Astrocyte of the cerebellum (primary cell): ENCODE data around the gene RNF208.

Source experiments
- DNase-seq: peaks from one replicate; pipeline ENCODE4 v3.0.0-alpha.2; 2011; ENCODE audit warnings: low read depth
- H3K4me3 ChIP-seq: 2 replicates; pipeline ENCODE4 v1.5.1; 2011; ENCODE audit warnings: mild to moderate bottlenecking, low read depth, low read length, moderate library complexity
- CTCF ChIP-seq: IDR thresholded peaks from 2 replicates; pipeline ENCODE4 v1.5.1; 2012; ENCODE audit warnings: low read length, low read depth, moderate library complexity, mild to moderate bottlenecking; ENCODE audit errors: missing control alignments
- in situ Hi-C: cut with HindIII; loops from 2 replicates; pipeline ENCODE4 v1.10.0; 2017; ENCODE audit warnings: low sequenced_read_pairs

Gene RNF208

GRCh38 chr9:137185921-137186320, 36.1 kb downstream of the RNF208 start:
- TF ChIP-seq CTCF: no peak
- no peak for DNase-seq
- in situ Hi-C loops: no loop called here
- no peak overlapping the region for H3K4me3 ChIP-seq

GRCh38 chr9:137184881-137185660, 37.0 kb downstream of the RNF208 start:
- no peak overlapping the region for H3K4me3 ChIP-seq
- no peak for TF ChIP-seq CTCF
- in situ Hi-C loops: no loop called here
- DNase-seq: no peak

- no peak for TF ChIP-seq CTCF
- no peak overlapping the region for H3K4me3 ChIP-seq
- in situ Hi-C loops: no loop called here
- DNase-seq: no peak
Observed at GRCh38 chr9:137183980-137184595, 38.0 kb downstream of the RNF208 start.

GRCh38 chr9:137182836-137183235, 39.2 kb downstream of the RNF208 start:
- no peak for DNase-seq
- no peak for TF ChIP-seq CTCF
- in situ Hi-C loops: no loop called here
- no peak overlapping the region for H3K4me3 ChIP-seq

- no peak for TF ChIP-seq CTCF
- in situ Hi-C loops: no loop called here
- no peak overlapping the region for H3K4me3 ChIP-seq
- no peak for DNase-seq
Observed at GRCh38 chr9:137181680-137182079, 40.4 kb downstream of the RNF208 start.

GRCh38 chr9:137180491-137180890, 41.5 kb downstream of the RNF208 start:
- no peak overlapping the region for H3K4me3 ChIP-seq
- TF ChIP-seq CTCF: no peak
- in situ Hi-C loops: no loop called here
- DNase-seq: no peak
